Left lobe of liver (tissue), 2 donors: ENCODE measurements around the gene PRSS50. TPM values are rescaled to one million over a fixed set of nuclear protein-coding genes. Genes with fewer than 3 reads are reported as not detected.
A peak's percentile ranks its signal among the peaks of the same experiment; 100 is the strongest.
"Not testable (repeated sequence)": the region's sequence is repeated elsewhere in the genome, so short reads cannot be mapped to it uniquely, and the experiment has no call there.

Source experiments
- ATAC-seq: fragments of 200-7000 bp; cut with Tn5 transposase; one replicate; pipeline ENCODE4 v1.9.1; 2020; ENCODE audit warnings: mild to moderate bottlenecking, moderate library complexity
- DNase-seq: peaks from one replicate; pipeline ENCODE4 v3.0.0-alpha.2; 2020; ENCODE audit warnings: low spot score
- total RNA-seq: library from RNA; stranded (reverse); gene quantifications from one replicate; pipeline ENCODE4 v1.2.1, GENCODE V29; 2021
- donor health status: DM: no; HTN: no; CAD: no; lungs with moderate emphysema.
- donor health status: DM: no; HTN: yes; CAD: no.

Gene PRSS50
- 0.13 TPM for total RNA-seq

- ATAC-seq, result no peak
- peak; percentile 43 for DNase-seq
These were observed at the start of gene PRSS50 for GRCh38 chr3:46717447-46718231. PRSS50 (minus strand) TSS chr3:46717869; CDS start chr3:46717824, 45 bp downstream.

GRCh38 chr3:46764206-46764605 lies 46.5 kb upstream of the PRSS50 start:
- no peak for ATAC-seq
- no peak for DNase-seq

GRCh38 chr3:46763178-46763577 lies 45.5 kb upstream of the PRSS50 start:
- no peak for DNase-seq
- ATAC-seq, result no peak

GRCh38 chr3:46759239-46760167 lies 41.8 kb upstream of the PRSS50 start:
- ATAC-seq, result no peak
- no peak for DNase-seq

GRCh38 chr3:46756642-46757041 lies 39.0 kb upstream of the PRSS50 start:
- DNase-seq, result no peak
- ATAC-seq, result no peak

GRCh38 chr3:46755646-46756045 lies 38.0 kb upstream of the PRSS50 start:
- ATAC-seq, result no peak
- no peak for DNase-seq

GRCh38 chr3:46753127-46753526 lies 35.5 kb upstream of the PRSS50 start:
- not testable (repeated sequence) for DNase-seq

GRCh38 chr3:46750555-46751038 lies 32.9 kb upstream of the PRSS50 start:
- ATAC-seq, result no peak
- DNase-seq, result no peak

More at GRCh38 chr3:46753127-46753526, 35.5 kb upstream of the PRSS50 start:
- not testable (repeated sequence) for ATAC-seq

- no peak for ATAC-seq
- no peak for DNase-seq
These were observed 31.5 kb upstream of the PRSS50 start for GRCh38 chr3:46749129-46749528.

GRCh38 chr3:46748170-46748569 lies 30.5 kb upstream of the PRSS50 start:
- ATAC-seq (no peak), DNase-seq (no peak)

GRCh38 chr3:46746711-46747110 lies 29.0 kb upstream of the PRSS50 start:
- ATAC-seq (no peak), DNase-seq (no peak)

GRCh38 chr3:46742992-46743585 lies 25.4 kb upstream of the PRSS50 start:
- DNase-seq, result no peak
- ATAC-seq, result no peak

GRCh38 chr3:46739565-46739964 lies 21.9 kb upstream of the PRSS50 start:
- not testable (repeated sequence) for ATAC-seq

GRCh38 chr3:46737329-46737731 lies 19.7 kb upstream of the PRSS50 start:
- ATAC-seq (no peak), DNase-seq (no peak)

More at GRCh38 chr3:46739565-46739964, 21.9 kb upstream of the PRSS50 start:
- not testable (repeated sequence) for DNase-seq

GRCh38 chr3:46736006-46736872 lies 18.6 kb upstream of the PRSS50 start:
- DNase-seq, result no peak
- no peak for ATAC-seq

- DNase-seq, result peak; percentile 23
These were observed 17.1 kb upstream of the PRSS50 start for GRCh38 chr3:46734773-46735172.

GRCh38 chr3:46733026-46733800 lies 15.5 kb upstream of the PRSS50 start:
- DNase-seq (peak; percentile 14), ATAC-seq (no peak)

More at GRCh38 chr3:46734773-46735172, 17.1 kb upstream of the PRSS50 start:
- ATAC-seq, result no peak

- DNase-seq, result peak; percentile 21
- no peak for ATAC-seq
These were observed 14.1 kb upstream of the PRSS50 start for GRCh38 chr3:46731795-46732194.

GRCh38 chr3:46730819-46731218 lies 13.2 kb upstream of the PRSS50 start:
- ATAC-seq, result no peak
- no peak for DNase-seq
